Anterior cingulate cortex (tissue), 58 donors: ENCODE data around the gene CEP112.
"Not testable (repeated sequence)": the region's sequence is repeated elsewhere in the genome, so short reads cannot be mapped to it uniquely, and the experiment has no call there.

Experiments used
- DNase-seq, 58 donors: peaks; one replicate each; lab custom pipeline; 2025; lab: John Stamatoyannopoulos, UW

CEP112 gene

GRCh38 chr17:65751263-65751662 is 440.7 kb downstream of the CEP112 start:
- DNase-seq, result no peak

GRCh38 chr17:65750631-65751115 is 441.3 kb downstream of the CEP112 start:
- peak in 3 of 58 donors; percentile 1 to 40 (median 2) for DNase-seq

GRCh38 chr17:65750166-65750565 is 441.8 kb downstream of the CEP112 start:
- DNase-seq, result no peak

- DNase-seq, result no peak
These were observed 442.5 kb downstream of the CEP112 start for GRCh38 chr17:65749479-65749878.

- DNase-seq, result no peak
These were observed 446.7 kb downstream of the CEP112 start for GRCh38 chr17:65745241-65745640.

GRCh38 chr17:65743308-65743655 is 448.7 kb downstream of the CEP112 start:
- no peak for DNase-seq

GRCh38 chr17:65742403-65743307 is 449.3 kb downstream of the CEP112 start:
- DNase-seq, result no peak

GRCh38 chr17:65741710-65742109 is 450.2 kb downstream of the CEP112 start:
- no peak for DNase-seq

- no peak for DNase-seq
These were observed 452.9 kb downstream of the CEP112 start for GRCh38 chr17:65739034-65739433.

- DNase-seq, result no peak
These were observed 454.5 kb downstream of the CEP112 start for GRCh38 chr17:65737451-65737850.

GRCh38 chr17:65733314-65733713 is 458.6 kb downstream of the CEP112 start:
- DNase-seq, result no peak

- not testable (repeated sequence) for DNase-seq
These were observed 459.3 kb downstream of the CEP112 start for GRCh38 chr17:65732667-65733066.

GRCh38 chr17:65730711-65731169 is 461.2 kb downstream of the CEP112 start:
- no peak for DNase-seq

- no peak for DNase-seq
These were observed 462.7 kb downstream of the CEP112 start for GRCh38 chr17:65729207-65729606.

GRCh38 chr17:65727832-65728231 is 464.1 kb downstream of the CEP112 start:
- DNase-seq, result no peak

- no peak for DNase-seq
These were observed 464.7 kb downstream of the CEP112 start for GRCh38 chr17:65727246-65727645.

GRCh38 chr17:65723431-65724151 is 468.3 kb downstream of the CEP112 start:
- no peak for DNase-seq

GRCh38 chr17:65718601-65719000 is 473.3 kb downstream of the CEP112 start:
- no peak for DNase-seq

GRCh38 chr17:65712383-65713267 is 479.3 kb downstream of the CEP112 start:
- peak in 1 of 58 donors; percentile 4 for DNase-seq

GRCh38 chr17:65711671-65712276 is 480.2 kb downstream of the CEP112 start:
- DNase-seq, result no peak
